ENCODE measurements around the gene KCNJ14.
"Not testable (repeated sequence)": the region's sequence is repeated elsewhere in the genome, so short reads cannot be mapped to it uniquely, and the experiment has no call there.

Gene KCNJ14

GRCh38 chr19:48473161-48473966, 18.0 kb downstream of the KCNJ14 start:
- no peak for DNase-seq

- DNase-seq, result no peak
These were observed 18.8 kb downstream of the KCNJ14 start for GRCh38 chr19:48474084-48474592.

GRCh38 chr19:48475369-48476068, 20.1 kb downstream of the KCNJ14 start:
- no peak for DNase-seq

- DNase-seq, result no peak
These were observed 20.8 kb downstream of the KCNJ14 start for GRCh38 chr19:48476176-48476575.

- DNase-seq, result no peak
These were observed 21.8 kb downstream of the KCNJ14 start for GRCh38 chr19:48477067-48477685.

GRCh38 chr19:48477698-48478338, 22.4 kb downstream of the KCNJ14 start:
- no peak for DNase-seq

GRCh38 chr19:48478339-48479256, 23.2 kb downstream of the KCNJ14 start:
- no peak for DNase-seq

DNA sequence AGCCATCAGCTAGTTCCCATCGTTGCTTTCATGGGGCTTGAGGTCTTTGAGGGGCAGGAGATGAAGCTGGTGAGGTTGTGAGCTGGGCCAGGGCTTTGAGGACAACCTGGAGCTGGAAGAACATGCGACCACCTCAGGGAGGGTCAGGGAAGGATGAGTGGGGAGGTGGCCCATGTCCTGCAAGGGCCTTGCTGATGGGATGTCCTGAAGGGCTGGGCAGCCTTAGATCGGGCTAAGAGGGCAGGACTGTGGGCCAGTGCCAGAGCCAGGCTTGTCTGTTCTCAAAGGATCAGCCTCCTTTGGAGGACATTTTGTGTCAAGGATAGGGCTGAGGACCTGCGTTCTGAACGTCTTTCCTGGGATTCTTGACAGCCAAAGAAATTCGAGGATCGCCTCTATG, 24.3 kb downstream of the KCNJ14 start:
- DNase-seq, result no peak

- no peak for DNase-seq
These were observed 24.8 kb downstream of the KCNJ14 start for GRCh38 chr19:48480183-48480557.

DNA sequence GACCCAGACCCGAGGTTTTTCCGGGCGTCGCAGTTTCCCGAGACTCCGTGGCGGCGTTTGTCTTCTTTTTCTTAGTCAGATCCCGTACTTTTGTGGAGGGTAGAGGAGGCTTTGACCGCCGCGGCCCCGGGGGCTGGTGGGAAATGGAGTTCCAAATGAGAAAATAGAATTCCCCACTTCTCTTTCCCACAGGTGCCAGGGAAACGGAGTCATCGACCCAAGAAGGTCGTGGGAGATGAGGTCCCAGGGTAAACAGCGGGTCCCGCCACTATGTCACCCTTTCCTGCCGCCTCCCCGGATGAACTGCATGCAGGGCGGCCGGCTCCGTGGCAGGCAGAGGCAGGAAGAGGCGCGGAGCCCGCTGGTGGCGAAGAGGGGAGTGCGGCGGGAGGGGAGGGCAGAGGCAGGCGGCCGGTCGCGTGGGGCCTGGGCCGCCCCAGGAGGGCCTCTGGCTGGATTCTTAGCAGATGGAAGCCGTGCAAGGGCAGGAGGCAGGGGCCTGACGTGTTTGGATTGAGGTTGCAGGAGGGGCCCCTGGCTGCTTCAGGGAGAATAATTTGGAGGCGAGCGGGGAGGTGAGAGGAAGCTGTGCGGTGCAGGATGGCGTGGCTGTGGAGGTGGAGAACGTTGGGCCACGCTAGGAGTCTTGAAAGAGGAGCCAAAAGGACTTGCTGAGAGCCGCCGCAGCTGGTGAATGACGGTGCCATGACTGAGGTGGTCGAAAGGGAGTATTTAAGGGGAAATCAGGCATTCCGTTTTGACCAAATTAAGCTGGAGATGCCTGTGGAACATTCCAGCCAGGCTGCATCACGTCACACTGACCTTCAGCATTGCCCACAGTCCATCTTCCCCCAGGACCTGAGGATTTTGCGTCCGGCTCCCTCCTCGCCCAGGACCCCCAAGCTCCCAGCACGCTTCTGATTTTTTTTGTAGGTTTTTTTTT, 25.5 kb downstream of the KCNJ14 start:
- peak; percentile 53 for DNase-seq

DNA sequence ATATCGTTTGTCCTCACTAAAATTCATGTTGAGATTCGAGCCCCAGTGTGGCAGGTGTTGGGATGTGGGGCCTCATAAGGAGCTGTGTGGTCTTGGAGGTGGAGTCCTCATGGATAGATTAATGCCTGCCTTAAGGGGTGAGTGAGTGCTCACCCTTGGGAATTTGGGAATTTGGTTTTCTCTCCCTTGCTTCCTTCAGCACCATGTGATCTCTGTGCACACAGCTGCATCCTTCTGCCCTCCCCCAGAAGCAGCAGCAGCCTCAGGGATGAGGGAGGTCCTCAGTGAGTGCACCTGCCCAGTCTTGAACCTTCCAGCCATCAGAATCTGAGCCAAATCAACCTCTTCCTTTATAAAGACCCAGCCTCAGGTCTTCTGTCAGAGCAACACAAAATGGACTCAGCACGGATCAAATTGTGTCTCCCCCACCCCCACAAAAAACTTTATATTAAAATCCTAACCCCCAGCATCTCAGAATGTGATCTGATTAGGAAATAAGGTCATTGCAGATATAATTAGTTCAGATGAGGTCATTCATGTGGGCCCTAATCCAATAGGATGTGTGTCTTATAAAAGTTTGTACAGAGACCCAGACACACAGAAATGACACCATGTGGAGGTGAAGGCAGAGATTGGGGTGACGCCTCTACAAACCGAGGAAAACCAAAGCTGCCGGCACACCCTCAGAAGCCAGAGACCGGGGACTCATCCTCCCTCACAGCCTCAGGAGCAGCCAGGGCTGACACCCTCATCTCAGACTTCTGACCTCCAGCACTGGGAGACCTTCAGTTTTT, 26.7 kb downstream of the KCNJ14 start:
- DNase-seq, result no peak

- DNase-seq, result no peak
These were observed 27.9 kb downstream of the KCNJ14 start for GRCh38 chr19:48483301-48483700.

GRCh38 chr19:48484247-48484893, 29.0 kb downstream of the KCNJ14 start:
- DNase-seq, result no peak

DNA sequence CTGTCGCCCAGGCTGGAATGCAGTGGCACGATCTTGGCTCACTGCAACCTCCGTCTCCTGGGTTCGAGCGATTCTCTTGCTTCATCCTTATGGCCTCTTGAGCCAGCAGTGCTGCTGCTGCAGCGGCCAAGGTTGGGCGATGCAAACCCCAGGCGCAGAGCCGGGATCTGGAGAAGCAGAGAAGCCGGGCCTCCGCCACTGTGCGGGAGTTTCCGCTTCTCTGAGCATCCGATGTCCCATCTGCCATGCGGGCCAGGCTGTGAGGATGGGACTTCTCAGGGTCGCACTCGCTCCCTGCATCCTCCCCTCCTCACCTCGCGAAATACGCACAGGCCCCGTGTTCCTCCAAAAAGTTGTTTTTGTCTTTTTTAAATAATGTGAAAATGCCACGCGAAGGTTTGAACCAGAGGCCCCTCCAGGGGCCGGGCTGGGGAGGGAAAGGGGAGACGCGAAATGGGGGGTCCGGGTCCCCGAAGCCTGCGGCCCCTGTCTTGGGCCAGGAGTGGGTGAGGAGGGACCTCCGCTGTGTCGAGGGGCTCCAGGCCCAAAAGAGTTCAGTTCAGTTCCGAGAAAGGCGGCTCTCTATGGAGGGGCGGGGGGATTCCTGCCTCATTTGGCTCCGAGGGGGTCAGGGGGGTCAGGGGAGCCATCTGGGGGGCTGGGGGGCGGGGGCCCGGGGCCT, 29.7 kb downstream of the KCNJ14 start:
- no peak for DNase-seq

GRCh38 chr19:48486706-48487105, 31.3 kb downstream of the KCNJ14 start:
- DNase-seq, result not testable (repeated sequence)

- DNase-seq, result no peak
These were observed 32.2 kb downstream of the KCNJ14 start for GRCh38 chr19:48487544-48487943.

GRCh38 chr19:48487948-48488347, 32.6 kb downstream of the KCNJ14 start:
- no peak for DNase-seq

GRCh38 chr19:48488478-48488877, 33.1 kb downstream of the KCNJ14 start:
- not testable (repeated sequence) for DNase-seq

Data from activated CD4-positive, CD25-positive, alpha-beta regulatory T cell treated with anti-CD3 and anti-CD28 coated beads, Interleukin-2, amount 50 U/mL, for 72 hours (primary cell).